H7 (cell line): ENCODE measurements around the gene NCOA1. TPM values are rescaled to one million over a fixed set of nuclear protein-coding genes. Genes with fewer than 3 reads are reported as not detected.
A peak's percentile ranks its signal among the peaks of the same experiment; 100 is the strongest.
"Not testable (repeated sequence)": the region's sequence is repeated elsewhere in the genome, so short reads cannot be mapped to it uniquely, and the experiment has no call there.

ENCODE experiments used
- DNase-seq: peaks from one replicate; pipeline ENCODE4 v3.0.0; 2012
- H3K27me3 ChIP-seq: 2 replicates; pipeline ENCODE4 v1.6.0; 2011; ENCODE audit warnings: mild to moderate bottlenecking, low read length; ENCODE audit not compliant: control insufficient read depth, insufficient read depth
- H3K36me3 ChIP-seq: replicated peaks from 2 replicates; pipeline ENCODE4 v1.5.1; 2011; ENCODE audit warnings: low read length; ENCODE audit not compliant: control insufficient read depth, insufficient read depth
- H3K4me3 ChIP-seq: 2 replicates; pipeline ENCODE4 v1.5.1; 2011; ENCODE audit warnings: low read depth, mild to moderate bottlenecking, control low read depth, low read length, moderate library complexity; ENCODE audit not compliant: insufficient read depth
- total RNA-seq: library from RNA; depleted of rRNA; stranded (reverse); fragments of >200 nt; shearing (Covaris generic); gene quantifications from 2 replicates; pipeline ENCODE4 v1.2.3, GENCODE V29; 2014

Gene NCOA1
- total RNA-seq, 1 experiment from 2014 or later = 9.4 TPM

DNA sequence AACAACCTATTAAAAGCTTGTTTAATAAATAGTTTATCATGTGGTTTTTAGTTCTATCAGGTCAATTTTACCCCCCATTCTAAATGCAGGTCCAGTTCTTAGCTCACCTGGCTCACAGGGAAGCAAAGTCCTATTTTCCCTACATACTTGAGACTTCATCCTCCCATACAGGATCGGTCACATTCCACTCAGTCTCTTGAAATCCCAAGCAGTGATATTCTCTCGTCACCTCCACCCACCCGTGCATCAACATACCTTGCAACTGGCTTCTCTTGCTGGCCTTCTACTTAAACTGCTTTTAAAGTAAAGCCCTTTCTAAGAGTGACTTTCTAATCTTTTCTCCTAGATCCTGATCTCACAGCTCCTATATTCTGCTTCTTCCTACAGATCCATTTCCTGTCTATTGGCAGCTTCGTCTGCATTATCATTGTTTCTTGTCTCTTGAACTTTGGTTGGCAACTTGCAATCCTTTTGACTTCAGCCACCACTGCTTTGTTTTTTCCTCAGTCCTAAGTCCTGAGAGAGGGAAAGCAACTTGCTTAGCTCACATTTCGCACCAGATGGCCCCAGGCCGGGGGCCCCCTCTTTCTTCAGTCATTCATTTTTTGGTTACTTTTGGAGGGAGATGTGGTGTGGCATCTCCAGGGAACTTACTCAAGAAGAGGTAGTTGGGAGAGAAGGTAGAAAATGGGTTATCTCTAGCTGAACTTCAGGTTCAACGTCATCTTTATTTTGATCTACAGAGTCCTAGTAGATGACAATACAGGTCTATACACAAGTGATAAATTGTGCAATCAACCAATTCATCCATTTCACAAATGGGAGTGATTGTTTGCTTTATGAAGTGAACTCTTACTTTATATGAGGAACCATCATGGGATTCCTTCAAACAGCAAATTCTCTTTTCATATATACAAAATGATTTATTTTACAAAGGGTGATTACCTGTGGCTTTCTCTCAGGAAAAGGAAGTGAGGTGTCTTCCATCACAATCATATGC lies 23.9 kb upstream of the NCOA1 start:
- Histone ChIP-seq H3K4me3 (no peak overlapping the region), H3K36me3 (no peaks in the 10 kb centered on the region), H3K27me3 (no peaks in the 10 kb centered on the region)
- peak; percentile 37 for DNase-seq

- not testable (repeated sequence) for H3K27me3 ChIP-seq, H3K36me3 ChIP-seq, H3K4me3 ChIP-seq, DNase-seq
These were observed 22.6 kb upstream of the NCOA1 start for GRCh38 chr2:24468453-24468852.

DNA sequence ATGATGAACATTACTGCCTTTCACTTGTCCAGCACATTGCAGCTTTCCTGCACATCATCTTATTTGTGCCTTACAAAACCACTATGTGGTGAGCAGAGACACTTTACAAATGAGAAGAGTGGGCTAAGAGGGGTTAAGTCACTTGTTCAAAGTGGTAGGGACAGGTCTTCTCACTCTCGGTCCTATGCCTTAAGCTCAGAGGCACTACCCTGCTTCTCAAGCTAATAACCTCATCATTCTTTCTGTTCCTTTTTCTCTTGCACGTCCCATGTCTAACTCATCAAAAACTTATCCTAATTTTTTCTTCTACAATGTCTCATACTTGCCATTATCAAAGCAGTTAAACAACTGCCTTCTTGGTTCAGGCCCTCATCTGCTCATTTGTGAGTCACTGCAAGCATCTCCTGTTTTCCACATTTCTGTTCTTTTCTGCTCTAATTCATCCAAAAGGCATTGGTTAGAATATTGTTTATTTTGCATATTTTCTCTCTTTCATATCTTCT lies 21.9 kb upstream of the NCOA1 start:
- no peak for DNase-seq
- no peak overlapping the region for H3K4me3 ChIP-seq
- no peaks in the 10 kb centered on the region for H3K27me3 ChIP-seq
- H3K36me3 ChIP-seq = no peaks in the 10 kb centered on the region

DNA sequence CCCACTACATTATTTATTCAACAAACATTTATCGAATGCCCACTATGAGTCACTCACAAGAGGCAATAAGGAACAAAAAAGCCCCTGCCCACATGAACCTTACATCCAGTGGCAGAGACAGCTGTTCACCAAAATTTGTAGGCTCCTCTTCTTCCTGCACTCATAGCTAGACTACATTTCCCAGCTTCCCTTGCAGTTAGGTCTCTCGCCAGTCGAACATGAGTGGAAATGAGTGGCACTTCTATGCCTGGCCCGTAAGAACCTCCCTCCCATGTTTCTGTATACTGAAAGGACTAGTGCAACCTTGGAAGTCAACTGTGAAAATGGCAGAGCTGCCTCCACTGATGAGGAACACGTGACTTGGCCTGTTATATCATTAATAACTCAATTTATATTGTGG lies 19.4 kb upstream of the NCOA1 start:
- Histone ChIP-seq H3K36me3 (no peaks in the 10 kb centered on the region), H3K27me3 (no peaks in the 10 kb centered on the region), H3K4me3 (no peak overlapping the region)
- DNase-seq = no peak

- H3K27me3 ChIP-seq = no peaks in the 10 kb centered on the region
- H3K36me3 ChIP-seq = no peaks in the 10 kb centered on the region
- no peak overlapping the region for H3K4me3 ChIP-seq
- DNase-seq = no peak
These were observed 18.6 kb upstream of the NCOA1 start for GRCh38 chr2:24472416-24472815.

GRCh38 chr2:24473626-24474025 lies 17.4 kb upstream of the NCOA1 start:
- DNase-seq = no peak
- no peak overlapping the region for H3K4me3 ChIP-seq
- H3K27me3 ChIP-seq = no peaks in the 10 kb centered on the region

DNA sequence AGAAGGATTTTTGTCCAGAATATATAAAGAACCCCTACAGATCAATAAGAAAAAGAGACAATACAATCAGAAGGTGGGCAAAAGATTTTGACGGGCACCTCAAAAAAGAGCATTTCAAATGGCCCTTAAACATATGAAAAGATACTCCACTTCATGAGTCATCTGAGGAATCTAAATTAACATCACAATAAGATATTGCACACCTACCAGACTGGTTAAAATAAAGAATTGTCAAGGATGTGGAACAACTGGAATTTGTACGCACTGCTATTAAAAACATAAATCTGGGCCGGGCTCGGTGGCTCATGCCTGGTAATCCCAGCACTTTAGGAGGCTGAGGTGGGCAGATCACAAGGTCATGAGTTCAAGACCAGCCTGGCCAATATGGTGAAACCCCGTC lies 17.0 kb upstream of the NCOA1 start:
- no peak for DNase-seq
- H3K36me3 ChIP-seq = no peaks in the 10 kb centered on the region
- no peaks in the 10 kb centered on the region for H3K27me3 ChIP-seq
- H3K4me3 ChIP-seq = no peak overlapping the region

More at GRCh38 chr2:24473626-24474025, 17.4 kb upstream of the NCOA1 start:
- no peaks in the 10 kb centered on the region for H3K36me3 ChIP-seq

GRCh38 chr2:24477229-24477628 lies 13.8 kb upstream of the NCOA1 start:
- Histone ChIP-seq H3K36me3 (no peaks in the 10 kb centered on the region), H3K27me3 (no peaks in the 10 kb centered on the region), H3K4me3 (no peak overlapping the region)
- DNase-seq = peak; percentile 30

DNA sequence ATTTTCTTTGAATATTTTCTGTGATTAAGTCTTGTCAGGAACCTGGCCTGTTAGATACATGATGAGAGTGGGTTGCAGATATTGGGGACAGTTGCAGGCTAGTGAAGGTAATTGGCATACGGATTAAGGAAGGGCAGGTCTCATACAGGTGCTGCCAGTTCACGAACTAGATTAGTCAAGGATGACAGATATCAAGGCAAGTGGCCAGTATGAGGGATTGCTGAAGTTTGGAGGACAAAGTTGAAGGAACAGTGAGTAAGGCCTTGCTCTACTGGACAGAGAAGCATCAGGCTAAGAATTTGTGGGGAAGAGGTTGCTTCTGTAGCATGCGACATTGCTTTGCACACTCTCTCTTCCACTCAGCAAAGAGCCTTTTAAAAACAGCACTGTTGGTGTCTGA lies 12.8 kb upstream of the NCOA1 start:
- H3K36me3 ChIP-seq = no peaks in the 10 kb centered on the region
- DNase-seq = no peak
- H3K27me3 ChIP-seq = no peaks in the 10 kb centered on the region
- H3K4me3 ChIP-seq = no peak overlapping the region

GRCh38 chr2:24480245-24480644 lies 10.8 kb upstream of the NCOA1 start:
- no peak for DNase-seq
- Histone ChIP-seq H3K36me3 (no peaks in the 10 kb centered on the region), H3K4me3 (no peak overlapping the region), H3K27me3 (no peaks in the 10 kb centered on the region)

DNA sequence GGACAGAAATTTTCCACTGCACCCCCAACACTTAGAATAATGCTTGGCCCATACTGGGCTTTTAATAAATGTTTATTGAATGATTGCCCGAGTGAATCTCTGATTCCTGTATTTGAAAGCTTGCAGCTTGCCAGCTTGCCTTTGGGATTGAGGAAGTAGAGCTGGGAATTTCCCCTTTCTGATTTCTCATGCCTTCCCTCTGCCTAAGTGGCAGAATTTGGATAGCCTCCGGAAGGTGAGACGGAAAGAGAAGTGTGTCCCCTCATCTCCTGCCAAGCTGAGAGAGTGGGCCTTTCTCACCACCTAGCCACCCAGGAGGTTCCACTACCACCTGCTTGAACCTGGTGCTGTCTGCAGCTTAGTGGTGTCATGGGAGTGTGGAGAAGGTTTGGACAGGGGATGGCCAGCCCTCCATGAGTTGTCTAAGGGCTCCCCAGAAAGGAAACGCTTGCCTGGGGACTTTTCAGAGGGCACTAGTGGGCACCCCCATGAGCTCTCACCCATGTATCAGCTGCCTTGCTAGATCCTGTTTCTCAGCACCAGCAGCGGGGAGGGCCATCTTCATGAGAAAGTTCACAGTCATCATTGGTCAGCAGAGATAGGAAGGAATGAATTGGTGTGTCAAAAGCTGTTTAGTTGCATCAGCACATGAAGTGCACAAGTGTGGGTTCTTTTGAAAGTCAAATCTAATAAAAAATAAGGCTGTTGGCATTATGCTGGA lies 8.6 kb upstream of the NCOA1 start:
- no peak for DNase-seq
- Histone ChIP-seq H3K36me3 (no peaks in the 10 kb centered on the region), H3K27me3 (no peaks in the 10 kb centered on the region), H3K4me3 (no peak overlapping the region)

DNA sequence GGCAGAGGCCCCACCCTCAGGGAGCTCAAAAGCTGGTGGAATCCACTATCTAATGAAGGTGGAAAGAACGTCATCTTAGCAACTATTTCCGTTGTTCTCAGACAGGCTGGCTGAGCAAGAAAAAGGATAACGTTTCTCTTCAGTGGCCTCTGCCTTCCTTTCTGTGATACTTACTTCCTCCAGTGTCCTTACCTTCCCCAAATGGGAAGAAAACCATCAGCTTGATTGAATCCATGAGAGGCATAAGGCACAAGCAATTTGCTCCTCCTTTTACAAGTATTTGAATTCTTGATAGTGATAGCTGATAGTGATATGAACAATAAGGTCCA lies 8.1 kb upstream of the NCOA1 start:
- no peak for DNase-seq
- no peak overlapping the region for H3K4me3 ChIP-seq
- H3K27me3 ChIP-seq = no peaks in the 10 kb centered on the region
- H3K36me3 ChIP-seq = no peaks in the 10 kb centered on the region

DNA sequence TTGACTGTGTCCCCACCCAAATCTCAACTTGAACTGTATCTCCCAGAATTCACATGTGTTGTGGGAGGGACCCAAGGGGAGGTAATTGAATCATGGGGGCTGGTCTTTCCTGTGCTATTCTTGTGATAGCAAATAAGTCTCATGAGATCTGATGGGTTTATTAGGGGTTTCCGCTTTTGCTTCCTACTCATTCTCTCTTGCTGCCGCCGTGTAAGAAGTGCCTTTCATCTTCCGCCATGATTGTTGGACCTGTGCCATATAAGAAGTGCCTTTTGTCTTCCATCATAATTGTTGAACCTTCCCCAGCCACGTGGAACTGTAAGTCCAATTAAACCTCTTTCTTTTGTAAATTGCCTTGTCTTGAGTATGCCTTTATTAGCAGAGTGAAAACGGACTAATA lies 6.4 kb upstream of the NCOA1 start:
- not testable (repeated sequence) for H3K27me3 ChIP-seq, DNase-seq, H3K36me3 ChIP-seq, H3K4me3 ChIP-seq

GRCh38 chr2:24485197-24485596 lies 5.9 kb upstream of the NCOA1 start:
- Histone ChIP-seq H3K36me3 (no peaks in the 10 kb centered on the region), H3K4me3 (no peak overlapping the region), H3K27me3 (no peaks in the 10 kb centered on the region)
- DNase-seq = no peak

GRCh38 chr2:24486636-24487205 lies 4.3 kb upstream of the NCOA1 start:
- no peak for DNase-seq
- no peaks in the 10 kb centered on the region for H3K36me3 ChIP-seq
- H3K27me3 ChIP-seq = no peaks in the 10 kb centered on the region
- H3K4me3 ChIP-seq = no peak overlapping the region
